Liver (tissue), 9 donors: Measurements from ENCODE around the gene ERGIC3. TPM values are rescaled to one million over a fixed set of nuclear protein-coding genes. Genes with fewer than 3 reads are reported as not detected.
"Not testable (repeated sequence)": the region's sequence is repeated elsewhere in the genome, so short reads cannot be mapped to it uniquely, and the experiment has no call there.

Experiments
- DNase-seq: peaks from one replicate; pipeline ENCODE4 v3.0.0-alpha.2; 2017; ENCODE audit warnings: low spot score
- H3K27ac ChIP-seq, 2 donors: one replicate each; pipeline ENCODE4 v1.7.0; 2013; ENCODE audit warnings: inconsistent platforms in 2 of 2, low read length in 2 of 2, control low read depth in 1 of 2, low read depth in 1 of 2, mild to moderate bottlenecking in 1 of 2
- H3K27me3 ChIP-seq, 4 donors: one replicate each; pipeline versions ENCODE4 v1.6.1 to v1.7.0; 2013; ENCODE audit warnings: low read length in 3 of 4, inconsistent platforms in 1 of 4, mild to moderate bottlenecking in 1 of 4, moderate library complexity in 1 of 4; ENCODE audit not compliant: control insufficient read depth in 4 of 4, insufficient read depth in 4 of 4
- H3K36me3 ChIP-seq, 4 donors: one replicate each; pipeline versions ENCODE4 v1.6.1 to v1.7.0; 2013; ENCODE audit warnings: low read length in 3 of 4, mild to moderate bottlenecking in 3 of 4, low read depth in 1 of 4, moderate library complexity in 1 of 4; ENCODE audit not compliant: control insufficient read depth in 4 of 4, insufficient read depth in 3 of 4
- H3K4me1 ChIP-seq, 4 donors: one replicate each; pipeline versions ENCODE4 v1.6.1 to v1.7.0; 2013; ENCODE audit warnings: low read length in 3 of 4, mild to moderate bottlenecking in 3 of 4, moderate library complexity in 1 of 4; ENCODE audit not compliant: control insufficient read depth in 4 of 4, insufficient read depth in 4 of 4
- H3K4me3 ChIP-seq, 3 donors: one replicate each; pipeline versions ENCODE4 v1.6.1 to v1.7.0; 2013; ENCODE audit warnings: low read length in 3 of 3, control low read depth in 1 of 3, low read depth in 1 of 3, mild to moderate bottlenecking in 1 of 3
- H3K9ac ChIP-seq, 2 donors: one replicate each; pipeline ENCODE4 v1.7.0; 2013; ENCODE audit warnings: low read length in 2 of 2, mild to moderate bottlenecking in 2 of 2, moderate library complexity in 2 of 2, control low read depth in 1 of 2, low read depth in 1 of 2
- H3K9me3 ChIP-seq, 4 donors: one replicate each; pipeline versions ENCODE4 v1.6.1 to v1.7.0; 2013; ENCODE audit warnings: low read length in 3 of 4; ENCODE audit not compliant: control insufficient read depth in 4 of 4
- EGR1 ChIP-seq, 2 donors: IDR thresholded peaks; 2 replicates each; pipeline ENCODE4 v1.6.1; 2016 to 2018; ENCODE audit warnings: antibody characterized with exemption in 2 of 2, low read depth in 2 of 2
- FOXA1 ChIP-seq: IDR thresholded peaks from 2 replicates; pipeline ENCODE4 v1.6.1; 2016; ENCODE audit warnings: antibody characterized with exemption
- FOXA2 ChIP-seq: IDR thresholded peaks from 2 replicates; pipeline ENCODE4 v1.6.1; 2016; ENCODE audit warnings: antibody characterized with exemption
- GABPA ChIP-seq, 2 donors: IDR thresholded peaks in 1 of 2; conservative IDR thresholded peaks in 1 of 2; 2 replicates each; pipeline ENCODE4 v1.6.1; 2016; ENCODE audit warnings: antibody characterized with exemption in 2 of 2, mild to moderate bottlenecking in 1 of 2, moderate library complexity in 1 of 2
- HNF4A ChIP-seq, 2 donors: conservative IDR thresholded peaks; 2 replicates each; pipeline ENCODE4 v1.6.1; 2016; ENCODE audit warnings: antibody characterized with exemption in 2 of 2, mild to moderate bottlenecking in 2 of 2
- HNF4G ChIP-seq: IDR thresholded peaks from 2 replicates; pipeline ENCODE4 v1.6.1; 2016; ENCODE audit warnings: antibody characterized with exemption
- NR2F2 ChIP-seq: IDR thresholded peaks from 2 replicates; pipeline ENCODE4 v1.6.1; 2016; ENCODE audit warnings: antibody characterized with exemption
- RAD21 ChIP-seq, 2 donors: IDR thresholded peaks; 2 replicates each; pipeline ENCODE4 v1.6.1; 2016; ENCODE audit warnings: antibody characterized with exemption in 2 of 2, mild to moderate bottlenecking in 2 of 2
- RXRA ChIP-seq, 2 donors: IDR thresholded peaks; 2 replicates each; pipeline ENCODE4 v1.6.1; 2017 to 2018; ENCODE audit warnings: antibody characterized with exemption in 2 of 2, mild to moderate bottlenecking in 1 of 2
- YY1 ChIP-seq: IDR thresholded peaks from 2 replicates; pipeline ENCODE4 v1.6.1; 2016; ENCODE audit warnings: antibody characterized with exemption, mild to moderate bottlenecking
- WGBS: extraction: QIAGEN DNeasy Blood & Tissue Kit; methylation state at CpG from one replicate; pipeline ENCODE4 v1.1.7; 2013; 5-methylcytosine and 5-hydroxymethylcytosine counted together
- polyA plus RNA-seq, 2 donors: library from polyadenylated mRNA; stranded (reverse) in 1 of 2; unstranded in 1 of 2; fragments of 200-250 nt in 1 of 2; fragments of >200 nt in 1 of 2; fragmentation: Nextera tagmentation in 1 of 2; extraction: Ambion mirVana in 1 of 2; gene quantifications; one replicate each; pipeline versions ENCODE4 v1.2.1 to v1.2.3, GENCODE V29; 2013 to 2015
- total RNA-seq, 2 donors: library from RNA; depleted of rRNA; stranded (reverse); fragments of >200 nt; gene quantifications; one replicate each; pipeline ENCODE4 v1.2.3, GENCODE V29; 2014
- TF ChIP-seq, protein P1 (sequence below): IDR thresholded peaks from 2 replicates; pipeline ENCODE4 v1.6.1; 2016; ENCODE audit warnings: antibody characterized with exemption
- TF ChIP-seq, protein P2 (sequence below): IDR thresholded peaks from 2 replicates; pipeline ENCODE4 v1.6.1; 2016; ENCODE audit warnings: antibody characterized with exemption
- TF ChIP-seq, protein P3 (sequence below): IDR thresholded peaks from 2 replicates; pipeline ENCODE4 v1.6.1; 2016; ENCODE audit warnings: antibody characterized with exemption, mild to moderate bottlenecking
- donor health status: healthy.
- donor health status: healthy.
- donor health status: healthy.
- donor health status: healthy.
- donor health status: healthy.

Gene ERGIC3
- total and polyA plus RNA-seq, 4 donors = 110 to 167 (median 120) TPM

DNA sequence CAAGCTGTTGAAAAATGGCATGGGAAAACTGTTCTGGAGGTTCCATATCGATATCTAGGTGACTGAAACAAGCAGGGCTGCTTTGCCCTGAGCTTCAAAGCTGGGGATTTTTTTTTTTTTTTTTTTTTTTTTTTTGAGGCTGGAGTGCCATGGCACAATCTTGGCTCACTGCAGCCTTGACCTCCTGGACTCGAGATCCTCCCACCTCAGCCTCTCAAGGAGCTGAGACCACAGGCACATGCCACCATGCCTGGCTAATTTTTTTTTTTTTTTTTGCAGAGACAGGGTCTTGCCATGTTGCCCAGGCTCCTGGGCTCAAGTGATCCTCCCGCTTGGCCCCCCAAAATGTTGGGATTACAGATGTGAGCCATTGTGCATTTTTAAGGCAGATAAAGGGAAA is 11.0 kb downstream of the ERGIC3 start (continued):
- TF ChIP-seq, protein P1, sequence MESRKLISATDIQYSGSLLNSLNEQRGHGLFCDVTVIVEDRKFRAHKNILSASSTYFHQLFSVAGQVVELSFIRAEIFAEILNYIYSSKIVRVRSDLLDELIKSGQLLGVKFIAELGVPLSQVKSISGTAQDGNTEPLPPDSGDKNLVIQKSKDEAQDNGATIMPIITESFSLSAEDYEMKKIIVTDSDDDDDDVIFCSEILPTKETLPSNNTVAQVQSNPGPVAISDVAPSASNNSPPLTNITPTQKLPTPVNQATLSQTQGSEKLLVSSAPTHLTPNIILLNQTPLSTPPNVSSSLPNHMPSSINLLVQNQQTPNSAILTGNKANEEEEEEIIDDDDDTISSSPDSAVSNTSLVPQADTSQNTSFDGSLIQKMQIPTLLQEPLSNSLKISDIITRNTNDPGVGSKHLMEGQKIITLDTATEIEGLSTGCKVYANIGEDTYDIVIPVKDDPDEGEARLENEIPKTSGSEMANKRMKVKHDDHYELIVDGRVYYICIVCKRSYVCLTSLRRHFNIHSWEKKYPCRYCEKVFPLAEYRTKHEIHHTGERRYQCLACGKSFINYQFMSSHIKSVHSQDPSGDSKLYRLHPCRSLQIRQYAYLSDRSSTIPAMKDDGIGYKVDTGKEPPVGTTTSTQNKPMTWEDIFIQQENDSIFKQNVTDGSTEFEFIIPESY = no peak
- no peak for TF ChIP-seq HNF4A (conservative IDR thresholded peaks at IDR 0.05)
- TF ChIP-seq RAD21 (IDR thresholded peaks at IDR 0.05) = no peak

DNA sequence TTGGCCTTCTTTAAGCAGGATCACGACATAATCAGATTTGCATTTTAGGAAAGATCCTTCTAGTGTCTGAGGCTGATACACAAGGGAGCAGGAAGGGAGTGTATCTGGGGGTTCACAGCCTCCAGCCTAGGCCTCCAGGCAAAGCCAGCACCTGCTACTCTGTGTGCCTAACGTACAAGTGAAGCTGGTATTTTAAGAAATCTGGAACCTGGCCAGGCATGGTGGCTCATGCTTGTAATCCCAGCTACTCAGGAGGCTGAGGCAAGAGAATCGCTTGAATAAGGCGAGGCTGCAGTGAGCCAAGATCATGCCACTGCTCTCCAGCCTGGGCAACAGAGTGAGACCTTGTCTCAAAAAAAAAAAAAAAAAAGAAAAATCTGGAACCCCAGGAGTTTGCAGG is 13.6 kb downstream of the ERGIC3 start:
- not testable (repeated sequence) for H3K27me3 ChIP-seq, H3K9ac ChIP-seq, H3K9me3 ChIP-seq, DNase-seq, H3K4me3 ChIP-seq, H3K27ac ChIP-seq, H3K4me1 ChIP-seq
- H3K36me3 ChIP-seq = peaks cover 6 to 56% (median 42%) of the 10 kb centered on the region in 4 donors
- 89% methylated on average over 4 of the region's 4 CpGs for WGBS

DNA sequence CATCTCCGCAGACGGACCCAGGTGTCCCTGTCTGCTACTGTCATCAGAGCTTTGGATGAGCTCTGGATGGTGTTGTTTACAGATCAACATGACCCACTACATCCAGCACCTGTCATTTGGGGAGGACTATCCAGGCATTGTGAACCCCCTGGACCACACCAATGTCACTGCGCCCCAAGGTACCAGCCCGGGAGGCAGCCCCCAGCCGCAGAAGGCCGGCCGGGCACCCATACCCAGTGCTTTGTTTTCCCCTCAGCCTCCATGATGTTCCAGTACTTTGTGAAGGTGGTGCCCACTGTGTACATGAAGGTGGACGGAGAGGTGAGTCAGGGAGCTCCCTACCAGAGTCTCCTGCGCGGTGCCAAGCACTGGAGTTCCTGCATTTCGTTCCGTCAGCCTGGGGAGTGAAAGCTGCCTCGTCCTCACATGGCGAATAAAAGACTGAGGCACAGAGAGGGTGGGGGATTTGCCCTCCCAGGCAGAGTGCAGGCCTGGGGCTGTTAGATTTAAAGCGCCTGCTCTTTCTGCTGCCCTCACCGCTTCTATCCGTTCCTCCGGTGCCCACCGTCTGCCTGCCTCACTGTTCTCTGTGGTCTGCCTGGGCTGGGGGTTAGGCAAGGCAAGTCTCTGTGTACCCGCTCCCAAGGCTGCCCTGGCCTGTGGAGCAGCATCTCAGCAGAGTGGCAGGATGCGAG is 14.2 kb downstream of the ERGIC3 start:
- no peak for DNase-seq
- H3K9me3 ChIP-seq = no peaks in the 10 kb centered on the region
- H3K9ac ChIP-seq = no peak overlapping the region
- TF ChIP-seq RXRA (IDR thresholded peaks at IDR 0.05) = no peak
- no peak for TF ChIP-seq RAD21 (IDR thresholded peaks at IDR 0.05)
- H3K4me1 ChIP-seq = no peaks in the 10 kb centered on the region
- H3K27ac ChIP-seq = no peak overlapping the region
- no peak overlapping the region for H3K4me3 ChIP-seq
- H3K27me3 ChIP-seq = no peaks in the 10 kb centered on the region
- whole genome bisulfite sequencing = 97% methylated on average over 21 of the region's 21 CpGs
- H3K36me3 ChIP-seq = peaks cover 6 to 51% (median 40%) of the 10 kb centered on the region in 4 donors

DNA sequence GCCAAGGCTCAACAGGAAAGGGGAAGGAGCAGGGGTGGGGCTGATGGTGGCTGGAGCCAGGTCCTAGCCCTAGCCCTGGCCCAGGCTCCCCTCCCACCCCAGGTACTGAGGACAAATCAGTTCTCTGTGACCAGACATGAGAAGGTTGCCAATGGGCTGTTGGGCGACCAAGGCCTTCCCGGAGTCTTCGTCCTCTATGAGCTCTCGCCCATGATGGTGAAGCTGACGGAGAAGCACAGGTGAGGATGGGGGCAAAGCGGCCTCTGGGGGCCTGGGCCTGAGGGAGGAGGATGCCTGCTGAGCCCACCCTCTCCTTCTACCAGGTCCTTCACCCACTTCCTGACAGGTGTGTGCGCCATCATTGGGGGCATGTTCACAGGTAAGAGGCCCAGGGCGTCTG is 15.0 kb downstream of the ERGIC3 start:
- no peak for DNase-seq
- Histone ChIP-seq H3K9ac (no peak overlapping the region), H3K4me3 (no peak overlapping the region), H3K27me3 (no peaks in the 10 kb centered on the region), H3K9me3 (no peaks in the 10 kb centered on the region), H3K4me1 (no peaks in the 10 kb centered on the region), H3K27ac (no peak overlapping the region), H3K36me3 (peaks cover 6 to 44% (median 35%) of the 10 kb centered on the region in 4 donors)
- TF ChIP-seq YY1 (no peak), EGR1 (IDR thresholded peaks at IDR 0.05; ENCODE audit: low read depth in 2 of 2) (no peak), HNF4A (conservative IDR thresholded peaks at IDR 0.05) (no peak), HNF4G (no peak), FOXA2 (no peak), NR2F2 (no peak), RAD21 (IDR thresholded peaks at IDR 0.05) (no peak)
- 99% methylated on average over 8 of the region's 8 CpGs for WGBS

DNA sequence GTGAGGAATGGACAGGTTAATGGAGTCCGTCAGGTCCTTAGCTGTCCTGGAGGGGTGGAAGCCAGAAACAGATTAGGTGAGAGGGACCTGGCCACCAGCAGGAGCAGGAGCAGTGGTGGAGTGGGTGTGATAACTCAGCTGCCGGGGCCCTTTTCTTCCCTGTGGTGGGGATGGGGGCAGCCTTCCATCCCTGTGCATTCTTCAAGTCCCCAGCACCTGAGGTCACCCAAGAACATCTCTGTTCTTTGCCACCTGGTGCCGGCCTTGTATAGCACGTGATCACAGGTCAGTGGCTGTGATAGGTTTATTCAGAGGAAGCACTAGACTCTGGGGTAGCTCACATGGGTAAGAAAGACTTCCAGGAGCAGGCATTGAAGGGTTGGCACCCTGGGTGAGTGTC is 16.6 kb downstream of the ERGIC3 start:
- no peaks in the 10 kb centered on the region for H3K27me3 ChIP-seq
- no peak overlapping the region for H3K27ac ChIP-seq
- H3K9ac ChIP-seq = no peak overlapping the region
- no peaks in the 10 kb centered on the region for H3K9me3 ChIP-seq
- no peak for DNase-seq
- WGBS = 98% methylated on average over 4 of the region's 4 CpGs
- H3K36me3 ChIP-seq = peaks cover 6 to 36% (median 28%) of the 10 kb centered on the region in 4 donors
- H3K4me3 ChIP-seq = no peak overlapping the region
- no peaks in the 10 kb centered on the region for H3K4me1 ChIP-seq
- TF ChIP-seq, protein P1 = no peak
- TF ChIP-seq, protein P2, sequence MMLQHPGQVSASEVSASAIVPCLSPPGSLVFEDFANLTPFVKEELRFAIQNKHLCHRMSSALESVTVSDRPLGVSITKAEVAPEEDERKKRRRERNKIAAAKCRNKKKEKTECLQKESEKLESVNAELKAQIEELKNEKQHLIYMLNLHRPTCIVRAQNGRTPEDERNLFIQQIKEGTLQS = no peak
- TF ChIP-seq GABPA (IDR thresholded peaks at IDR 0.05 in 1 of 2, conservative IDR thresholded peaks at IDR 0.05 in 1 of 2) = no peak
- TF ChIP-seq YY1 = no peak
- no peak for TF ChIP-seq RXRA (IDR thresholded peaks at IDR 0.05)
- TF ChIP-seq FOXA1 = no peak
- TF ChIP-seq, protein P3, sequence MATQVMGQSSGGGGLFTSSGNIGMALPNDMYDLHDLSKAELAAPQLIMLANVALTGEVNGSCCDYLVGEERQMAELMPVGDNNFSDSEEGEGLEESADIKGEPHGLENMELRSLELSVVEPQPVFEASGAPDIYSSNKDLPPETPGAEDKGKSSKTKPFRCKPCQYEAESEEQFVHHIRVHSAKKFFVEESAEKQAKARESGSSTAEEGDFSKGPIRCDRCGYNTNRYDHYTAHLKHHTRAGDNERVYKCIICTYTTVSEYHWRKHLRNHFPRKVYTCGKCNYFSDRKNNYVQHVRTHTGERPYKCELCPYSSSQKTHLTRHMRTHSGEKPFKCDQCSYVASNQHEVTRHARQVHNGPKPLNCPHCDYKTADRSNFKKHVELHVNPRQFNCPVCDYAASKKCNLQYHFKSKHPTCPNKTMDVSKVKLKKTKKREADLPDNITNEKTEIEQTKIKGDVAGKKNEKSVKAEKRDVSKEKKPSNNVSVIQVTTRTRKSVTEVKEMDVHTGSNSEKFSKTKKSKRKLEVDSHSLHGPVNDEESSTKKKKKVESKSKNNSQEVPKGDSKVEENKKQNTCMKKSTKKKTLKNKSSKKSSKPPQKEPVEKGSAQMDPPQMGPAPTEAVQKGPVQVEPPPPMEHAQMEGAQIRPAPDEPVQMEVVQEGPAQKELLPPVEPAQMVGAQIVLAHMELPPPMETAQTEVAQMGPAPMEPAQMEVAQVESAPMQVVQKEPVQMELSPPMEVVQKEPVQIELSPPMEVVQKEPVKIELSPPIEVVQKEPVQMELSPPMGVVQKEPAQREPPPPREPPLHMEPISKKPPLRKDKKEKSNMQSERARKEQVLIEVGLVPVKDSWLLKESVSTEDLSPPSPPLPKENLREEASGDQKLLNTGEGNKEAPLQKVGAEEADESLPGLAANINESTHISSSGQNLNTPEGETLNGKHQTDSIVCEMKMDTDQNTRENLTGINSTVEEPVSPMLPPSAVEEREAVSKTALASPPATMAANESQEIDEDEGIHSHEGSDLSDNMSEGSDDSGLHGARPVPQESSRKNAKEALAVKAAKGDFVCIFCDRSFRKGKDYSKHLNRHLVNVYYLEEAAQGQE = no peak
- TF ChIP-seq RAD21 (IDR thresholded peaks at IDR 0.05) = no peak
